MM.1S (cell line): ENCODE results near the gene AHNAK.

Experiments used
- EZH2 ChIP-seq: fragments of 300-600 bp; sonication (generic); optimal IDR thresholded peaks from 2 replicates; pipeline ENCODE3; 2017; ENCODE audit warnings: low read depth, mild to moderate bottlenecking, antibody characterized with exemption, low read length, mixed read lengths
- EZH2phosphoT487 ChIP-seq: fragments of 300-600 bp; sonication (generic); IDR thresholded peaks from 2 replicates; pipeline ENCODE4 v1.6.1; 2018; ENCODE audit warnings: antibody characterized with exemption, low read length
- TF ChIP-seq, protein P1 (sequence below): fragments of 300-600 bp; sonication (generic); IDR thresholded peaks from 2 replicates; pipeline ENCODE4 v1.5.1; 2016; ENCODE audit warnings: antibody characterized with exemption, low read length, mixed read lengths

DNA sequence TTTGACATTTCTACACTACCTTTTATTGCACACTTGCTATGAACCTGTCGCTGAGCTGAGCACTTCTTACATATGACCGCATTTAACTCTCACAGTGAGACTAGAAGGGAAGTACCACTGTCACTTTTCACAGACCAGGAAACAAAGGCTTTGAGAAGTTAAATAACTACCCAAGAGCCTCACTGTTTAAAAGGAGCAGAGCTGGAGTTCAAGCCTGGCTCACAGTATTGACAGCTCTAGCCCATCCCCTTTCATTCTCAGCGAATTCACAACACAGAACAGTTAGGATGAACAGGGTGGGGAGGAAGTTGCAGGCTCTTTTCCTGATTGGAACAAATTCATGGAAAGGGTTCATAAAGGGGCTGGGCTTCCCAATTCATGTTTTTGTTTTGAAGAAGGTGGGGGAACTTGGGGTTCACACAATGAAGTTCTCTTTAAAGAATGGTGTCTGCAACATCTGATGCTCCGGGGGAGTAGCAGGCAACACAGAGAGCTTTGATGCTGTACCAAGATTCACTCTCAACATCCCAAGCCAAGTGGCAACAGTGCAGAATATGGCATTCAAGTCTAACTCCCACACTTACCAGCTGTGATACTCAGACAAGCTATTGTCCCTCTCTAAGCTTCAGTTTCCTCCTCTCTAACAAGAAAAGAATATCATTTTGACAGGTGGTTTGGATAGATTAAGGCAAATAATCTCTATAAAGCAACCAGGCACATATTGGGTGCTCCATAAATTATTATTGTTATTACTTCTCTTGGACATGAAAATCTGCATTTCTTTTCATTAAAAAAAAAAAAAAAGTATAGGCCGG, 110.6 kb downstream of the AHNAK start:
- TF ChIP-seq EZH2phosphoT487 (no peak), EZH2 (no peak)
- TF ChIP-seq, protein P1, sequence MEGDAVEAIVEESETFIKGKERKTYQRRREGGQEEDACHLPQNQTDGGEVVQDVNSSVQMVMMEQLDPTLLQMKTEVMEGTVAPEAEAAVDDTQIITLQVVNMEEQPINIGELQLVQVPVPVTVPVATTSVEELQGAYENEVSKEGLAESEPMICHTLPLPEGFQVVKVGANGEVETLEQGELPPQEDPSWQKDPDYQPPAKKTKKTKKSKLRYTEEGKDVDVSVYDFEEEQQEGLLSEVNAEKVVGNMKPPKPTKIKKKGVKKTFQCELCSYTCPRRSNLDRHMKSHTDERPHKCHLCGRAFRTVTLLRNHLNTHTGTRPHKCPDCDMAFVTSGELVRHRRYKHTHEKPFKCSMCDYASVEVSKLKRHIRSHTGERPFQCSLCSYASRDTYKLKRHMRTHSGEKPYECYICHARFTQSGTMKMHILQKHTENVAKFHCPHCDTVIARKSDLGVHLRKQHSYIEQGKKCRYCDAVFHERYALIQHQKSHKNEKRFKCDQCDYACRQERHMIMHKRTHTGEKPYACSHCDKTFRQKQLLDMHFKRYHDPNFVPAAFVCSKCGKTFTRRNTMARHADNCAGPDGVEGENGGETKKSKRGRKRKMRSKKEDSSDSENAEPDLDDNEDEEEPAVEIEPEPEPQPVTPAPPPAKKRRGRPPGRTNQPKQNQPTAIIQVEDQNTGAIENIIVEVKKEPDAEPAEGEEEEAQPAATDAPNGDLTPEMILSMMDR, result no peak
